Ishikawa (cell line): ENCODE measurements around the gene PNPLA3.

Source experiments
- CEBPB ChIP-seq: IDR thresholded peaks from 2 replicates; pipeline ENCODE4 v1.6.1; 2012
- EGR1 ChIP-seq: IDR thresholded peaks from 2 replicates; pipeline ENCODE4 v1.6.1; 2012
- EP300 ChIP-seq: IDR thresholded peaks from 2 replicates; pipeline ENCODE4 v1.6.1; 2012; ENCODE audit warnings: borderline replicate concordance
- FOXM1 ChIP-seq: IDR thresholded peaks from 2 replicates; pipeline ENCODE4 v1.6.1; 2012; ENCODE audit warnings: low read depth, borderline replicate concordance
- NFIC ChIP-seq: IDR thresholded peaks from 2 replicates; pipeline ENCODE4 v1.6.1; 2012
- RAD21 ChIP-seq: IDR thresholded peaks from 2 replicates; pipeline ENCODE4 v1.6.1; 2012; ENCODE audit warnings: low read depth
- TAF1 ChIP-seq: IDR thresholded peaks from 2 replicates; pipeline ENCODE4 v1.6.1; 2012; ENCODE audit warnings: low read depth, mild to moderate bottlenecking
- TCF12 ChIP-seq: IDR thresholded peaks from 2 replicates; pipeline ENCODE4 v1.6.1; 2012; ENCODE audit warnings: low read depth
- TEAD4 ChIP-seq: IDR thresholded peaks from 2 replicates; pipeline ENCODE4 v1.6.1; 2012
- YY1 ChIP-seq: IDR thresholded peaks from 2 replicates; pipeline ENCODE4 v1.6.1; 2012; ENCODE audit warnings: low read depth
- ZBTB7A ChIP-seq: IDR thresholded peaks from 2 replicates; pipeline ENCODE4 v1.6.1; 2012; ENCODE audit warnings: low read depth
- TF ChIP-seq, protein P1 (sequence below): IDR thresholded peaks from 2 replicates; pipeline ENCODE4 v1.6.1; 2012; ENCODE audit warnings: low read depth, mild to moderate bottlenecking
- TF ChIP-seq, protein P2 (sequence below): IDR thresholded peaks from 2 replicates; pipeline ENCODE4 v1.6.1; 2012
- TF ChIP-seq, protein P3 (sequence below): IDR thresholded peaks from 2 replicates; pipeline ENCODE4 v1.6.1; 2012

DNA sequence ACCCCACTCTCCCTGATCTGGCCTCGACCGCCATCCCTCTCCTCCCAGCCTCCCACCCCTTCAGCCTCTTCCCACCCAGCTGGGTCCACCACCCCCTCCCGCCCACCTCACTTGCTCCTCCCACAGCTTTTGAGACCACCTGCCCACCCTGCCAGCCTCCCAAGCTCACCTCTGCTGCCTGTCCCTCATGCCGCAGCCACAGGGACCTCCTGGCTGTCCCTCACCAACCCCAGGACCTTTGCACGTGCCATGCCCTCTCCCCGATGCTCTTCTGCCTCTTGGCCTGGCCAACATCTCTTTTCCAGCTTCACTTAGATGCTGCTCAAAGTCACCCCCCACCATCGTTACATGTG lies 38.3 kb upstream of the PNPLA3 start:
- no peak for TF ChIP-seq RAD21
- TF ChIP-seq TAF1 = no peak
- TF ChIP-seq NFIC = no peak
- no peak for TF ChIP-seq TCF12
- TF ChIP-seq, protein P1, sequence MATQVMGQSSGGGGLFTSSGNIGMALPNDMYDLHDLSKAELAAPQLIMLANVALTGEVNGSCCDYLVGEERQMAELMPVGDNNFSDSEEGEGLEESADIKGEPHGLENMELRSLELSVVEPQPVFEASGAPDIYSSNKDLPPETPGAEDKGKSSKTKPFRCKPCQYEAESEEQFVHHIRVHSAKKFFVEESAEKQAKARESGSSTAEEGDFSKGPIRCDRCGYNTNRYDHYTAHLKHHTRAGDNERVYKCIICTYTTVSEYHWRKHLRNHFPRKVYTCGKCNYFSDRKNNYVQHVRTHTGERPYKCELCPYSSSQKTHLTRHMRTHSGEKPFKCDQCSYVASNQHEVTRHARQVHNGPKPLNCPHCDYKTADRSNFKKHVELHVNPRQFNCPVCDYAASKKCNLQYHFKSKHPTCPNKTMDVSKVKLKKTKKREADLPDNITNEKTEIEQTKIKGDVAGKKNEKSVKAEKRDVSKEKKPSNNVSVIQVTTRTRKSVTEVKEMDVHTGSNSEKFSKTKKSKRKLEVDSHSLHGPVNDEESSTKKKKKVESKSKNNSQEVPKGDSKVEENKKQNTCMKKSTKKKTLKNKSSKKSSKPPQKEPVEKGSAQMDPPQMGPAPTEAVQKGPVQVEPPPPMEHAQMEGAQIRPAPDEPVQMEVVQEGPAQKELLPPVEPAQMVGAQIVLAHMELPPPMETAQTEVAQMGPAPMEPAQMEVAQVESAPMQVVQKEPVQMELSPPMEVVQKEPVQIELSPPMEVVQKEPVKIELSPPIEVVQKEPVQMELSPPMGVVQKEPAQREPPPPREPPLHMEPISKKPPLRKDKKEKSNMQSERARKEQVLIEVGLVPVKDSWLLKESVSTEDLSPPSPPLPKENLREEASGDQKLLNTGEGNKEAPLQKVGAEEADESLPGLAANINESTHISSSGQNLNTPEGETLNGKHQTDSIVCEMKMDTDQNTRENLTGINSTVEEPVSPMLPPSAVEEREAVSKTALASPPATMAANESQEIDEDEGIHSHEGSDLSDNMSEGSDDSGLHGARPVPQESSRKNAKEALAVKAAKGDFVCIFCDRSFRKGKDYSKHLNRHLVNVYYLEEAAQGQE = no peak
- TF ChIP-seq, protein P2, sequence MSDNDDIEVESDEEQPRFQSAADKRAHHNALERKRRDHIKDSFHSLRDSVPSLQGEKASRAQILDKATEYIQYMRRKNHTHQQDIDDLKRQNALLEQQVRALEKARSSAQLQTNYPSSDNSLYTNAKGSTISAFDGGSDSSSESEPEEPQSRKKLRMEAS = no peak
- TF ChIP-seq EP300 = no peak
- no peak for TF ChIP-seq EGR1
- TF ChIP-seq TEAD4 = no peak
- TF ChIP-seq YY1 = no peak
- TF ChIP-seq, protein P3, sequence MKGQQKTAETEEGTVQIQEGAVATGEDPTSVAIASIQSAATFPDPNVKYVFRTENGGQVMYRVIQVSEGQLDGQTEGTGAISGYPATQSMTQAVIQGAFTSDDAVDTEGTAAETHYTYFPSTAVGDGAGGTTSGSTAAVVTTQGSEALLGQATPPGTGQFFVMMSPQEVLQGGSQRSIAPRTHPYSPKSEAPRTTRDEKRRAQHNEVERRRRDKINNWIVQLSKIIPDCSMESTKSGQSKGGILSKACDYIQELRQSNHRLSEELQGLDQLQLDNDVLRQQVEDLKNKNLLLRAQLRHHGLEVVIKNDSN = no peak
- no peak for TF ChIP-seq CEBPB
- no peak for TF ChIP-seq FOXM1
- TF ChIP-seq ZBTB7A = no peak
